HG03135 (cell line): ENCODE measurements around the gene PHLDA1.

Experiments used
- ATAC-seq: cut with Tn5 transposase; IDR thresholded peaks from one replicate; pipeline ENCODE4 v1.9.1; 2021; ENCODE audit warnings: mild to moderate bottlenecking, moderate library complexity; ENCODE audit not compliant: unreplicated experiment

PHLDA1 gene

GRCh38 chr12:76038176-76038575 lies 6.6 kb upstream of the PHLDA1 start:
- no peak for ATAC-seq

- peak; percentile 62 for ATAC-seq
Measured at GRCh38 chr12:76037130-76038103, 5.8 kb upstream of the PHLDA1 start.

GRCh38 chr12:76035045-76035444 lies 3.5 kb upstream of the PHLDA1 start:
- no peak for ATAC-seq

GRCh38 chr12:76033081-76034011 lies 1.8 kb upstream of the PHLDA1 start:
- no peak for ATAC-seq

GRCh38 chr12:76032043-76032981 lies 736 bp upstream of the PHLDA1 start:
- ATAC-seq, result peak; percentile 30

- peak; percentile 9 for ATAC-seq
Measured at GRCh38 chr12:76031081-76031413, 529 bp downstream of the PHLDA1 start.

- ATAC-seq, result no peak
Measured at GRCh38 chr12:76030341-76031080, 1.1 kb downstream of the PHLDA1 start.

- ATAC-seq, result no peak
Measured at GRCh38 chr12:76029982-76030340, 1.6 kb downstream of the PHLDA1 start.

- ATAC-seq, result no peak
Measured at GRCh38 chr12:76028571-76029277, 2.9 kb downstream of the PHLDA1 start.

- ATAC-seq, result no peak
Measured at GRCh38 chr12:76026643-76027063, 4.9 kb downstream of the PHLDA1 start.

GRCh38 chr12:76025601-76026575 lies 5.7 kb downstream of the PHLDA1 start:
- no peak for ATAC-seq

GRCh38 chr12:76024942-76025600 lies 6.5 kb downstream of the PHLDA1 start:
- ATAC-seq, result no peak

- ATAC-seq, result no peak
Measured at GRCh38 chr12:76024102-76024781, 7.3 kb downstream of the PHLDA1 start.

GRCh38 chr12:76023069-76023690 lies 8.4 kb downstream of the PHLDA1 start:
- no peak for ATAC-seq

GRCh38 chr12:76022506-76022905 lies 9.1 kb downstream of the PHLDA1 start:
- ATAC-seq, result no peak
